Stimulated activated CD4-positive, alpha-beta T cell treated with anti-CD3 and anti-CD28 coated beads, Interleukin-2, amount 100 ng/mL, for 4 hours (primary cell): ENCODE measurements around the gene CDCP2.
A peak's percentile ranks its signal among the peaks of the same experiment; 100 is the strongest.

ENCODE experiments used
- DNase-seq: peaks from one replicate; pipeline ENCODE4 v3.0.0-alpha.2; 2020; ENCODE audit warnings: low read depth

Gene CDCP2

GRCh38 chr1:54136963-54137533 lies 15.8 kb downstream of the CDCP2 start:
- DNase-seq = no peak

DNA sequence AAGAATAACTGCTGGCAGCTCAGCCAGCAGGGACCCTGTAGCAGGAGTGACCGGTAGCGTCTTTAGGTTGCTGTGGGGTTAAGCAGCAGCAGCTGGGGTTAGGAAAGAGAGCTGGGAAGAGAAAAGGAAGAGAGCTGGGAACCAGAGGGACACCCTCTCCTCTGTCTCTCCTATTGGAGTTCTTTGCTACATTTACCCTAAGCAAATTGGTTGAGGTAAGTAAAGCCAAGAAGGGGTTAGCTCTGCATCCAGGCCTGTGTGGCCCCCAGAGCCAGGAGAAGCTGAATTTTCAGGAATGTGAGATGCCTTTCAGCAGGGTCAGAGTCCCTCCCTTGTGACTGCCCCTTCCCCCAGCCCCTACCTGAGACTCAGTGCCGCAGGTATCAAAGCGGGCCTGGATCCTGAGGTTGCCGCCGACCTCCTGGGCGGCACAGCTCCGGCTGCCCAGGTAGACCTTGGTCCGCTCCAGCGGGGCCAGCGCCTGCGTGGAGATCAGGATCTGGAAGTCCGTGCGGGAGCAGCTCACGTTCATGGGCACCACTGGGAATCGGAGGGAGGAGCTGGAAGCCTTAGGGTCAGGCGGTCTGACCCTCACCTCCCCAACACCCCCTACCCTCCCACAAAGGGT lies 16.4 kb downstream of the CDCP2 start:
- no peak for DNase-seq

- no peak for DNase-seq
These were observed 17.2 kb downstream of the CDCP2 start for GRCh38 chr1:54135436-54136120.

- DNase-seq = no peak
These were observed 18.5 kb downstream of the CDCP2 start for GRCh38 chr1:54134295-54134694.

DNA sequence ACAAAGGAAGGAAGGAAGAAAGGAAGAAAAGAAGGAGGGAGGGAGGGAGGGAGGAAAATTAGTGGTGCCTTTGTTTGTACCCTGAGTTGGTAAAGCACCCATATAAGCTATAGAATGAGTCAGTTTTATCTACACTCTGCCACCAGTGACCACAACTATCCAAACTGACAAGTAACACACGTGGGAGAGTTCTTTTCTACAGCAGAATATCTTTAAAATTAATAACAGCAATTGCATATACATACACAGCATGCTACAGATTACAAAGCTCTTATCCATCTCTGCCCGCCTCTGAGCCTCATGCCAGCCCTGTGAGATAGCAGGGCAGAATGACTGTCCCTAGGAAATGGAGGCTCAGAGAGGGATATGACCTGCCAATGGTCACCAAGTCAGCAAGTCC lies 20.3 kb downstream of the CDCP2 start:
- DNase-seq = no peak

GRCh38 chr1:54131419-54131818 lies 21.4 kb downstream of the CDCP2 start:
- no peak for DNase-seq

- no peak for DNase-seq
These were observed 22.9 kb downstream of the CDCP2 start for GRCh38 chr1:54129858-54130257.

DNA sequence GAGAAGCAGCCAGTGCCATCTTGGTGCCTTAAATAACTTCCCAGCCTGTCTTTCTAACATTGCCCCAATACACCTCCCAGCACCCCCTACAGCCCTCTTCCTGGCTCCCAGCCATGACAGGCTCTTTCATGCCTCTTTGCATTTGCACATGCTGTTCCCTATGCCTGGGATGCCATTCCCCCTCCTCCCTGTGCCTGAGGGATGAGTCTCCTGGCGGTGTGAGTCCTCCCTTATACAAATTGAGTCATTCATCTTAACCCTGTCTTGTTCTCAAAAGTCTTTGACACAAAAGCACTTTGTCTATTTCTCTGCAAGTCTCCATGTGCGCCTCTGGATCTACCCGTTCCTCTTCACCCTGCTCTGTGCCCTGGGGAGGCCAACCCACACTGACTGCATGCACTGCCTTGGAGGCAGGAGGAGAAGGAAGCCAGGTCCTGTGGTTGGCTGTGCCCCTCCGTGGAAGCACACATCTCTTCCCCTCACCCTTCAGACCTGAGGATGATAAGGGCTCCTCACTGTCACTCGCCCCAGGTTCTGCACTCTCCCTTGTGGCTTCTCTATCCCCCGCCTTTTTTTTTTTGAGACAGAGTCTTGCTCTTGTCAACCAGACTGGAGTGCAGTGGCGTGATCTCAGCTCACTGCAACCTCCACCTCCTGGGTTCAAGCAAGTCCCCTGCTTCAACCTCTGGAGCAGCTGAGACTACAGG lies 25.1 kb downstream of the CDCP2 start:
- no peak for DNase-seq

GRCh38 chr1:54126271-54126815 lies 26.5 kb downstream of the CDCP2 start:
- no peak for DNase-seq

DNA sequence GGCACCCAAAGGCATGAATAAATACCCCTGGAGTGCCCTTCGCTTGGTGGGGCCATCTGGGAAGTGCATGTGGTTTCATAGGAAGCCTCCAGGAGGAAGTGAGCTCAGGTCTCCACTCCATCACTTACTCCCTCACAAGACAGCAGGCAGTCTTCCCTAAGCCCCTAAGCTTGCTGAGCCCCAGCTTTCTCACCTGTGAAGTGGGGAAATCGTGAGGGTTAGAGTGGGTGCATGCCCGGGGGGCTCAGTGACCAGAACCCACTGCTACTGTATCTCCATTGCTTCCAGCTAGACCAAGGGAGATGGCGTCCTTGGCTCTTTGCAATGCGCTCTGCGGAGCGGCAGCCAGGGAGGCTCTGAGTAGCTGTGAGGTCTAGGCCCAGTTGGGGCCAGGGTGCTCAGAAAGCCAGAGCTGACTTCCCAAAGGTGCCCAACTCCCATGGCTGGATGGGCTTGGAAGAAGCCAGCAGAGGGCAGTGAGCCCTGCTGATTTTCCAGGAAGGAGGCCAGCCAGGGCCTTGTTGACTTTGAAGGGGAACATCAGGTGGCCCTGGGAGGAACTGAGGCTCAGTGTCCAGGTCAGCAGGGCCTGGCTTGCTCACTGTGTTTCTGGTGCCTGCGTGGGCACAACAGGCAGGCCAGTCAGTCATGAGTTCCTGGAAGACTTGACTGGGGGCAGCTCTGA lies 27.3 kb downstream of the CDCP2 start:
- no peak for DNase-seq

- DNase-seq = no peak
These were observed 27.9 kb downstream of the CDCP2 start for GRCh38 chr1:54124906-54125305.

DNA sequence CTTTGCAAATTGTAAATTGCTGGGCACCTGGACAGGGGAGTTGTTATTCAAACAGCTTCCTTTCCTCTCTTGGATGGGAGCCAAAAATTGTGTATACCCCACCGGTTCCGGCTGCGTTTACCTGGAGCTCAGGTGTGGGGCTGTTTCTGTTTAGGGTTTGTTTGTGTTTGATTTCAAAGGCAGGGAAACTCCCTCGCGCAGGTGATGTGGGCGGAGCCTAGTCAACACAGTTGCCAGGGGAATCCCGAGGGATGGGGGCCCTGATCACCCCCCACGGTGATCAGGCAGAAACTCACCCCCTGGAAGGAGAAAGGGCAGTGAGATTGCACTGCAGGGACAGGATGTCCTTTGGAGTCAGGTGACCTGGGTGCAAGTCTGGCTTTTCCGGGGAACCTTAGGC lies 28.3 kb downstream of the CDCP2 start:
- DNase-seq = no peak

DNA sequence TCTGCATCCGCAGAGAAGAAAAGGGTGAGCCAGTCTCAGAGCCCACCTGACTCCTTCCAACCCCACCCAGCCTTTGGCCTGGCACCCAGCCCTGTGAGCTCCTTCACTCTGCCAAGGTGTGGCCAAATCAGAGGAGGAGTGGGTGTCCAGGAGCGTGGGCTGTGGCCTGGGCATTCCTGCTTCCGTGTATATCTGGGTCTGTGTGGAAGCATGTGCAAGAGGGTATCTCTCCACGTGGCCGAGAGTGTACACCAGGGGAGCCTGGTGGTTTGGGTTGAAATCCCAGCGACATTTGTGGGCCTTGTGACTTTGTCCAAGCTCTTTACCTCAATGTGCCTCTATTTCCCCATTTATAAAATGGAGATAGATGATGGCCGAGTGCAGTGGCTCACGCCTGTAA lies 29.8 kb downstream of the CDCP2 start:
- no peak for DNase-seq

DNA sequence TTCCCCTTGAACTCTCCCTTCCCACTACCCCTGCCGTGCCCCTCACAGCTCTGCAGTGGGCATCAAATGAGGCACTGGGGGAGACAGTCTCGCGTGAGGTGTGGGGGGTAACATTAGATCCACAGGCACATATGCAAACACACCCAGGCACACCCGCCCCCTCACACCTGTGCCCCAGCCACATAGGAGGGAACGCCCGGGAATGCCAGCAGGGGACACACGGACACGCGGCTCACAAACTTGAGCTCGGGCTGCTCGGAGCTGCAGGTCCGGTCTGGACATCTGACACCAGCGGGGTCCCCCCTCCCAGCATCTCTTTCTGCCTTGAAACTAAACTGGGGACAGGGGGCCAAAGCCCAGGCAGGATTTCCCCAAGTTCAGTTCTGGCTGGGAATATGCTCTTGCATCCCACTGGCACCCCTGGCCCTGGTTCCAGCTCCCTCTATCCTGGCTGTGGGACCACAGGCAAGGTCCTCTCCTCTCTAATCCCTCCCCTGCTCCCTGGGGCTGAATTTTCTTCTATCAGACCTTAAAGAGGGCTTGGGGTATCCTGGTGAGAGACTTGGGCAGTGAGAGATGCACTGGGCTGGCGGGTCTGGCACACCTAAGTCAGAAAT lies 30.6 kb downstream of the CDCP2 start:
- DNase-seq = no peak

DNA sequence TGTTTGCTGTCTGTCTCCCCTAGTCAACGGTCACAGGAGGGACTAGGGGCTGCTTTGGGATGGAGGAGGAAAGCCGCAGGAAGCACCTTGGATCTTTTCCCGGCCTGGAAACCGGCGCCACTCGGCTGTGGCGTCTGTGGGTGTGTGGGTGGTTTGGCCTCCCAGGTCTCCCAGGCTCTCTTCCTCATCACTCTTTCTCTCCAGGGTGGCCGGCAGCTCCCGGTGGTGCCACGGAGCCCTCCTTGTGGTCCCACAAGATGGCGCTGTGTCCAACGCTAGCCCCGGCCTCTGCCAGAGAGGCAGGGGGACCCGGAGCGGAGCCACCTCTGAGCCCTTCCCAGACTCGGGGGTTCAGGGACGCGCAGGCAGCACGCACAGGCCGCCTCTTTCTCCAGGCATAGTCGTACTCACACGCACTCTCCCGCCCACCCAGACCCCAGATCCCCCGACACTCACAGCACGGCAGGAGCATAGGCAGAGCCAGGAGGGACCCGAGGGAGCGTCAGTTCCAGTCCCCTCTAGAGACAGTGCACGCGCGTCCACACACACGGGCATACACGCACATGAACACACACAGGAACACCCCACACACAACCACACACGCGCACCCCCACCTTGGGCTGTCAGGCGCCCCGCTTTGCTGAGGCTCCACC lies 31.2 kb downstream of the CDCP2 start:
- DNase-seq = peak; percentile 57

GRCh38 chr1:54120698-54121481 lies 31.9 kb downstream of the CDCP2 start:
- no peak for DNase-seq

DNA sequence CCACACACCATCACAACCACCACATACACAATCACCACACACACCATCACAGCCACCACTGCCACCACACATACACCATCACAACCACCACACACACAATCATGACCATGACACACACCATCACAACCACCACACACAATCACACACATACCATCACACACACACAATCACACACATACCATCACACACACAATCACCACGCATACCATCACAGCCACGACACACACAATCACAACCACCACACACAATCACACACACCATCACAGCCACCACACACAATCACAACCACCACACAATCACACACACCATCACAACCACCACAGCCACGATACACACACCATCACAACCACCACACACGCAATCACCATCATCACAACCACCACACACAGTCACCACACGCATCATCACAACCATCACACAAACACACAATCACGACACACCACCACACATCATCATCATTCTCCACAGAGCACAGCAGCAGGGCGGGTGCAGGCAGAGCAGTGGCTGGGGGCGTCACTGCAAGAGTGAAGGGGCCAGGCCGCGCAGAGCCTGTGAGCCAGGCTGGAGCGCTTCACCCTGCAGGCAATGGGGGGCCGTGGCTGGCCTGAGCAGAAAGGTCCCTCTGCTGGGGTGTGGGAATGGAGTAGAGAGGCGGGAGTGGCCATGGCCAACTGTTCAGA lies 32.6 kb downstream of the CDCP2 start:
- DNase-seq = no peak

- DNase-seq = no peak
These were observed 34.1 kb downstream of the CDCP2 start for GRCh38 chr1:54118704-54119103.

- DNase-seq = no peak
These were observed 34.8 kb downstream of the CDCP2 start for GRCh38 chr1:54117815-54118563.
